Mesothelial cell of epicardium (in vitro differentiated cells): ENCODE measurements around the gene INCENP. TPM values are rescaled to one million over a fixed set of nuclear protein-coding genes. Genes with fewer than 3 reads are reported as not detected.

Source experiments
- DNase-seq, 2 experiments: peaks; one replicate each; pipeline ENCODE4 v3.0.0; 2021; ENCODE audit warnings: low spot score in 2 of 2; ENCODE audit not compliant: unreplicated experiment in 2 of 2
- H3K27ac Mint-ChIP-seq: 2 replicates; pipeline ENCODE4 v1.8.0; 2021; ENCODE audit warnings: mixed read lengths
- H3K27me3 Mint-ChIP-seq: 2 replicates; pipeline ENCODE4 v1.8.0; 2021; ENCODE audit warnings: low read depth, mixed read lengths
- H3K36me3 Mint-ChIP-seq: 2 replicates; pipeline ENCODE4 v1.8.0; 2021; ENCODE audit warnings: mixed read lengths
- H3K4me1 Mint-ChIP-seq: 2 replicates; pipeline ENCODE4 v1.8.0; 2021; ENCODE audit warnings: mixed read lengths
- H3K4me3 Mint-ChIP-seq: 2 replicates; pipeline ENCODE4 v1.8.0; 2021; ENCODE audit warnings: mild to moderate bottlenecking, moderate library complexity, mixed read lengths
- H3K9me3 Mint-ChIP-seq: 2 replicates; pipeline ENCODE4 v1.8.0; 2021; ENCODE audit warnings: mixed read lengths
- total RNA-seq: library from RNA; stranded (reverse); gene quantifications from 3 replicates; pipeline ENCODE4 v1.2.1, GENCODE V29; 2021
- TF ChIP-seq, protein P1 (sequence below): fragments of 200-600 bp; sonication (generic); IDR thresholded peaks from one replicate; pipeline ENCODE4 v1.5.0; 2021; ENCODE audit warnings: antibody characterized with exemption; ENCODE audit not compliant: unreplicated experiment

The INCENP gene
- total RNA-seq, 1 donor from 2014 or later: 50.9 TPM

DNA sequence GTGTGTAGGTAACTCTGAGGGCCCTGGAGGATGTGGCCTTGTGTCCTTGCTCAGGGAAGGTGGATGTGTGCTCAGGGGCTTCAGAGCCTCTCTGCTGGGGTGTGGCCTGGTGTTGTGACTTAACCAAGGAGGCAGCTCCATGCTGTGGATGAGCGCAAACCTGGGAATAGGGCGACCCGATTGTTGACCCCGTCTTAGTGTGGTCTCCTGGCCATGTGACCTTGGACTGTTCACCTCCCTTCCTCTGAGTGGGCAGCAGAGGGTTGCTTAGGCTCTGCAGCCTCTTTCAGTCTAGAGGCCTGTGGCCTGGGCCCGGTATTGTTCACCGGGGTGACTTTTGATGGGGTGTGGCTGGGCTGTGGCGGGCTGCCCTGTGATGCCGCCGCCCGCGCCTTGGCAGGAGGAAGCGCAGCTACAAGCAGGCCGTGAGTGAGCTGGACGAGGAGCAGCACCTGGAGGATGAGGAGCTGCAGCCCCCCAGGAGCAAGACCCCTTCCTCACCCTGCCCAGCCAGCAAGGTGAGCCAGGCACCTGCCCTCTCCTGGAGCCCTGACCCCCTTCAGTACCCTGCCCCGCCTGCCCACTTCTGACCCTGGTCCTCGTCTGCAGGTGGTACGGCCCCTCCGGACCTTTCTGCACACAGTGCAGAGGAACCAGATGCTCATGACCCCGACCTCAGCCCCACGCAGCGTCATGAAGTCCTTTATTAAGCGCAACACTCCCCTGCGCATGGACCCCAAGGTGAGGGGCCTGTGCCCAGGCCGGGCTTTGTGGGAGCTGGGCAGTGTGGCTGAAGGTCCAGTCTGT lies 16.7 kb downstream of the INCENP start:
- no peak for DNase-seq
- TF ChIP-seq, protein P1, sequence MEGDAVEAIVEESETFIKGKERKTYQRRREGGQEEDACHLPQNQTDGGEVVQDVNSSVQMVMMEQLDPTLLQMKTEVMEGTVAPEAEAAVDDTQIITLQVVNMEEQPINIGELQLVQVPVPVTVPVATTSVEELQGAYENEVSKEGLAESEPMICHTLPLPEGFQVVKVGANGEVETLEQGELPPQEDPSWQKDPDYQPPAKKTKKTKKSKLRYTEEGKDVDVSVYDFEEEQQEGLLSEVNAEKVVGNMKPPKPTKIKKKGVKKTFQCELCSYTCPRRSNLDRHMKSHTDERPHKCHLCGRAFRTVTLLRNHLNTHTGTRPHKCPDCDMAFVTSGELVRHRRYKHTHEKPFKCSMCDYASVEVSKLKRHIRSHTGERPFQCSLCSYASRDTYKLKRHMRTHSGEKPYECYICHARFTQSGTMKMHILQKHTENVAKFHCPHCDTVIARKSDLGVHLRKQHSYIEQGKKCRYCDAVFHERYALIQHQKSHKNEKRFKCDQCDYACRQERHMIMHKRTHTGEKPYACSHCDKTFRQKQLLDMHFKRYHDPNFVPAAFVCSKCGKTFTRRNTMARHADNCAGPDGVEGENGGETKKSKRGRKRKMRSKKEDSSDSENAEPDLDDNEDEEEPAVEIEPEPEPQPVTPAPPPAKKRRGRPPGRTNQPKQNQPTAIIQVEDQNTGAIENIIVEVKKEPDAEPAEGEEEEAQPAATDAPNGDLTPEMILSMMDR: no peak

DNA sequence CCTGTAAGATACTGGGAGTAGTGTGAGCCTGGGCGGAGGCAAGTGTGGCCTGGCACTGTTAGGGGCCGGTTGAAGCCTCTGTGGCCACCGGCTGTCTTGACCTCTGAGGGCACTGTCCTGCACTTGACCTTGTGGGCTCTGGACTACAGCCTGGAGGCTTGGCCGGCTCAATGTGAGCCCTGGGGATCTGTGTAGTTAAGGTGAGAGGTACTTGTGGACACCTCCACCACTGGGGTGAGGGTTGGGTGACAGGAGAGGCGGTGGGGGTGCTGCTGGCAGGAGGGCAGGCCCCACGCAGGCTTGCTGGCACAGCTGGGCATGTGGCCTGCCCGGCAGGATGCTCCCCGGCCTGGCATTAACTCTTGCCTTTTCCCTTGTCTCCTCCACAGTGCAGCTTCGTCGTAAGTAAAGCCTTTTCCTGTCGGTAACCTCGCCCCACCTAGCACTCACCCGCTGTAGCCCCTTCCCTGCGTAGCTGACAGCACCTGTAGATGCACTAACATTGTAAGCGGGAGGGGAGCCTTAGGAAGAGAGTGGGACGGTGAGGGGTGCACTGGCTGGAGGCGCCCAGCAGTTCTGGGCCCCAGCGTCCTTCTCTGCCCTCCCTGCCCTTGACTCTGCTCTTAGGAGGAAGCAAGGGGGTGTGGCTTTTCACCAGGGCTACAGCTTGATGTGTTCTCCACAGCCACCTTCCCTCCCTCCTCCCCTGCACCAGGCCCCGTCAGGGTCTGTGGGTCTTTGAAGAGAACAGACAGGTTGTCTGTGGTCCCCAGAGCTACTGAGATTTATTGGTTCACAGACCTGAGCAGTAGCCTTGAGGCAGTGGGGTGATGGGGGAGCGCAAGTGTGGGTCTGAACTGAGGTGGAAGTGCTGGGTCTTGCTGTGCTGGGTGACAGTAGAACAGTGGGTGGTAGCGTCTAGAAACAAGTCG lies 17.6 kb downstream of the INCENP start:
- H3K27ac Mint-ChIP-seq: no peak overlapping the region
- no peaks in the 10 kb centered on the region for H3K9me3 Mint-ChIP-seq
- H3K4me3 Mint-ChIP-seq: no peak overlapping the region
- DNase-seq: no peak
- no peaks in the 10 kb centered on the region for H3K4me1 Mint-ChIP-seq
- TF ChIP-seq, protein P1: no peak
- no peaks in the 10 kb centered on the region for H3K27me3 Mint-ChIP-seq
- H3K36me3 Mint-ChIP-seq: peaks cover 14% of the 10 kb centered on the region

More for the DNA sequence above, 16.7 kb downstream of the INCENP start:
- H3K9me3 Mint-ChIP-seq: no peaks in the 10 kb centered on the region
- H3K27ac Mint-ChIP-seq: no peak overlapping the region
- no peaks in the 10 kb centered on the region for H3K4me1 Mint-ChIP-seq
- H3K36me3 Mint-ChIP-seq: peaks cover 15% of the 10 kb centered on the region
- H3K4me3 Mint-ChIP-seq: no peak overlapping the region
- H3K27me3 Mint-ChIP-seq: no peaks in the 10 kb centered on the region

DNA sequence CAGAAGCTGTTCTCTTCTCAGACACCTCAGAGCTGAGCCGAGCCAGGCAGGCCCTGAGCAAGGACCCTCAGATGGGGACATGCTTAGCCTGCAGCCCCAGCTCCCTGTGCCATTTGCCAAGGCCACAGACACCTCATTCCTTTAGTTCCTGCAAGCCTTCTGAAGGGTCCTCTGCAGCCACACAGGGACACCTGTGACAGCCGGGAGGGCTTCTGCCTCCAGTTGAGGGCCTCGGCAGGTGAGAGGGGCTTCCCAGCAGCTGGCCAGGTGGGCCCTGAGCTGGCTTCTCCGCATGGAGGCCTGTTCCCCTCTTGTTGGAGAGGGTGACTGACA lies 18.2 kb downstream of the INCENP start:
- H3K36me3 Mint-ChIP-seq: peaks cover 17% of the 10 kb centered on the region
- no peaks in the 10 kb centered on the region for H3K4me1 Mint-ChIP-seq
- H3K9me3 Mint-ChIP-seq: no peaks in the 10 kb centered on the region
- no peak for DNase-seq
- no peak overlapping the region for H3K4me3 Mint-ChIP-seq
- H3K27ac Mint-ChIP-seq: no peak overlapping the region
- TF ChIP-seq, protein P1: no peak
- H3K27me3 Mint-ChIP-seq: no peaks in the 10 kb centered on the region

DNA sequence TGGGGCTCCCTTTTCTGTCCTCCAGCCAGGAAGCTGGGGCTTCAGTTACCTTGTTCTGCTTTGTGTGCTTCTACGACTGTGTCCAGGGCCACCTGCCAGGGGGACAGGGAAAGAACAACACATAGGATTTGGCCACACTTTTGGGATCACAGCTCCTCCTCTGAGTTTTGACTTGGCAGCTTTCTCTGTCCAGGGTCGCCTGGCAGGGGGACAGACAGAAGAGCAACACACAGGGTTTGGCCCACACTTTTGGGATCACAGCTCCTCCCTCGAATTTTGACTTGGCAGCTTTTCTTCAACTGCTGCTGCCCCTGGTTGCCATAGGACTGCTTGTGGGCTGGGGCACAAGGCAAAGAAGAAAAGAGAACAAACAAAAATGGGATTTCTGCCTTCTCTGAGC lies 19.1 kb downstream of the INCENP start:
- H3K27ac Mint-ChIP-seq: no peak overlapping the region
- no peak overlapping the region for H3K4me3 Mint-ChIP-seq
- DNase-seq: no peak
- no peaks in the 10 kb centered on the region for H3K9me3 Mint-ChIP-seq
- H3K27me3 Mint-ChIP-seq: no peaks in the 10 kb centered on the region
- H3K4me1 Mint-ChIP-seq: no peaks in the 10 kb centered on the region
- TF ChIP-seq, protein P1: no peak
- H3K36me3 Mint-ChIP-seq: peaks cover 20% of the 10 kb centered on the region

DNA sequence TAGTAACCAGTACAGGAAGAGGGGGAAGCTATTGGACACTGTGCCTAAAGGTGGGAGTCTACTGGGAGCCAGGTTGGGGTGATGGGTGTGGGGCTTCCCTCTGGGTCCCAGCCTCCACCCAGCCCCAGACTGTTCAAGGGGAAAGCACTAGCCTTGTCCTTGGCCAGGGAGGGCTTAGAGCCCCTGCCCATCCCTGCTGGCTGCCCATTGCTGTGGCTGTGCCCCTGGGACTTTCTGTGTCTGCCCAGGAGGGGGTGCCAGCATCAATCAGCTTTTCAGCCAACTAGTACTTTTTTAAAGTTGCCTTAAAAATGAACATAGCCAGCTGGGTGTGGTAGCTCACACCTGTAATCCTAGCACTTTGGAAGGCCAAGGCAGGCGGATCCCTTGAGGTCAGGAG lies 19.9 kb downstream of the INCENP start:
- Mint-ChIP-seq H3K27ac (no peak overlapping the region), H3K27me3 (no peaks in the 10 kb centered on the region), H3K4me3 (no peak overlapping the region), H3K4me1 (no peaks in the 10 kb centered on the region), H3K36me3 (peaks cover 20% of the 10 kb centered on the region), H3K9me3 (no peaks in the 10 kb centered on the region)
- DNase-seq: no peak
- TF ChIP-seq, protein P1: no peak
